GM18868 (cell line): ENCODE measurements around the gene TARP.
A peak's percentile ranks its signal among the peaks of the same experiment; 100 is the strongest.

Experiments used
- ATAC-seq: cut with Tn5 transposase; IDR thresholded peaks from one replicate; pipeline ENCODE4 v1.9.1; 2021; ENCODE audit warnings: mild to moderate bottlenecking, moderate library complexity; ENCODE audit not compliant: unreplicated experiment

Gene TARP

GRCh38 chr7:38273286-38273995, at the start of gene TARP:
TARP (minus strand) TSS chr7:38273636.
- ATAC-seq: no peak

DNA sequence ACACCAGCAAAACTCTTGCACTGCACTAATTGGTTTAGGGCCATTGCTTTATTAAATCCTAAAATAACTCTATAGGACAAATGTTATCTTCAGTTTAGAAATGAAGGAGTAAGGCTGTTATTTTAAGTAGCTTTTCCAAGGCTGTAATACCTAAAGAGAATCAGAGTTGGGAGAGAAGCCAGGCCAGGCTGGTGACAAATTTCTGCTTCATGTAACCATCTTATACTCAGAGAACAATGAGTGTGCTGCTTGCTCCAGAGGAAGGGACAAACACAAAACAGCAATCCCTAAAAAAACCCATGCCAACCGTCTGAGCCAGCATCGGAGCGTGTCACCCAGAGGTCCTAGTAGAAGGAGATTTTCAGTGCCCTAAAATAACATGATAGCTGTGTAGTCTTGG, 49.7 kb upstream of the TARP start:
- ATAC-seq: no peak

DNA sequence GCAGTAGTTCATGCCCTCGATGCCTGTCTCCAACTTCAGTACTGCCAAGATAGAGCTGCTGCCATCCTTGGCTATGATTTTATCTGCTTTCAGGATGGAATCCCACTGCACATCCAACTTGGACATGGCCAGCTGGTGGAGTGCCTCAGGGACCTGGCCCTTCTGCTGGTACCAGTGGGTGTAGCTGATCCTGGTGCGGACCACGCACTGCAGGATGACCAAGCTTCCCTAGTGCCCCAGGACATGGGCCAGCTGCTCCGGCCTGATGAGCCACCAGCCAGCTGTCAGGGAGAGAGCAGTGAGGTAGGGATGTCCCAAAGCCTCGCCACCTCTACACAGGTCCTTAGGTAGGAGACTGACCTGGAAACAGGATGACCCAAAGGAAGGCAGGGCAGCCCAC, 49.0 kb upstream of the TARP start:
- ATAC-seq: no peak

DNA sequence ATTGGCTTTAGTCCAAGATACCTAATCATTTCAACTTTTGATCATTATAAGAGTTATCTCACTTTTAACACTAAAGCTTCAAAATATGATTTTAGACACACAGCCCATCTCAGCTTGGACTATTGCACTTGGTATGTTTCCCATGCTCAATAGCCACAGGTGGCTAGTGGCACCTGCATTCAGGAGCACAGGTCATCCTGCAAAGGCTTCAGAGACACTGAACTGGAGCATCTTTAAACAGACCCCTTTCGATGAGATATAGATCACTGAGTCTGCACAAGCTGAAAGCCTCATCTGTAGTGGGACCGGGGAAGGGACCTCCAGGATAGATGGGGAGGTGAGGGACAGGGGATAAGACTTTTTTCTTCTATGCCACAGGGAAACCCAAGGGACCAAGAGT, 48.5 kb upstream of the TARP start:
- ATAC-seq: no peak

- no peak for ATAC-seq
These were observed 48.1 kb upstream of the TARP start for GRCh38 chr7:38321515-38321944.

- no peak for ATAC-seq
These were observed 47.6 kb upstream of the TARP start for GRCh38 chr7:38321050-38321449.

GRCh38 chr7:38319873-38320272, 46.4 kb upstream of the TARP start:
- no peak for ATAC-seq

- peak; percentile 79 for ATAC-seq
These were observed 45.5 kb upstream of the TARP start for GRCh38 chr7:38318803-38319416.

DNA sequence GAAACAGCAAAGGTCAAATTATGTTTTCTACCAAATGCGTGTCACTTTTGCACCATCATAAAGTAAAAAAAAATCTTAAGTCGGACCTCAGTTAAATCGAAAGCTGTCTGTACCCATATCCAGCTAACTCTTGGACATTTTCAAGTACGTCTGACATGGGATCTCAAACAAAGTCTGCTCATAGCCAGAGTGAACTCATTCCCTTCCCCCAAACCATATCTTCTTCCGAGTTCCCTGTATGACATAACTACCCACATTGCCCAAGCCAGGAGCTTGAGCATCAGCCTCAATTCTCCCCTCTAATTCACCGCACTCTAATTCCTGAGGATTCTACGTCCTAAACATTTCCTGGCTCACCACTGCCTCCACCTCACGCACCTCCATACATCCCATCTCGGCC, 44.8 kb upstream of the TARP start:
- ATAC-seq: no peak

DNA sequence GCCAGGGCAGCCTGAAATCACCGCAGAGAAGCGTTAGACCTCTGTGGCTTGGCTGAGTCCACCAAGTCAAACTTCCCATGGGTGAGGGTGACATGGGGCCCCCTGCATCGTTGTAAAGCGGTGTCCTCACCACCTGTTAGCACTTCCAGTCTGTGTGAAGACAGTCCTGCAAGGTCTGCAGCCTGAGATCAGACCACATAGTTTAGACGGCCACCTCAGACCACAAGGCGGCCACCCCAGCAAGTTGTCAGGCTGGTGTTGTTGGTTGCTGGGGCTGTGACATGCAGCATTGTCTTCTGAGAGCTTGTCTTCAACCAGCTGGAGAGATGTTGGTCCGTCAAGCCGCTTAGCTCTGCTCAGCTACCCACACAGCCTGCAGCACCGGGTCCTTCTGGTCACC, 44.1 kb upstream of the TARP start:
- ATAC-seq: no peak

GRCh38 chr7:38316733-38317360, 43.4 kb upstream of the TARP start:
- ATAC-seq: no peak

- ATAC-seq: no peak
These were observed 42.0 kb upstream of the TARP start for GRCh38 chr7:38315410-38315809.

DNA sequence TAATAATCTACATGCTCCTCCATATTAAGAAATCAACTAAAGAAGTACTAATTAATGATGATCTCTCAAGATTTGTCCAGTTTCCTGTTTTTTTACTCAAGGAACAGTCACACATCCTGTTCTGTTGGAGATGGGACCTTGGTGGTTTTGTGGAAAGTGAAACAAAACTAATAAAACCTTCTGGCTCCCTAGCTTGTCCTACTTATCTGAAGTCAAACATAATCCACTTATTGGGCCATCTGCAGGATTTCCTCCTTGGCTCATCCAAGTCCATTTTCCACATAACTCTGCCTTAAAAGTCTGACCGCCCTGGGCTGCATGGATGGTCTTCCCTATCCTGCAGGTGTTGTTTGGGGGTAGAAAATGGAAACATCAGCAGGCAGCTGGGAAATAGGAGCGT, 39.4 kb upstream of the TARP start:
- ATAC-seq: no peak

- ATAC-seq: no peak
These were observed 38.0 kb upstream of the TARP start for GRCh38 chr7:38311329-38311937.

DNA sequence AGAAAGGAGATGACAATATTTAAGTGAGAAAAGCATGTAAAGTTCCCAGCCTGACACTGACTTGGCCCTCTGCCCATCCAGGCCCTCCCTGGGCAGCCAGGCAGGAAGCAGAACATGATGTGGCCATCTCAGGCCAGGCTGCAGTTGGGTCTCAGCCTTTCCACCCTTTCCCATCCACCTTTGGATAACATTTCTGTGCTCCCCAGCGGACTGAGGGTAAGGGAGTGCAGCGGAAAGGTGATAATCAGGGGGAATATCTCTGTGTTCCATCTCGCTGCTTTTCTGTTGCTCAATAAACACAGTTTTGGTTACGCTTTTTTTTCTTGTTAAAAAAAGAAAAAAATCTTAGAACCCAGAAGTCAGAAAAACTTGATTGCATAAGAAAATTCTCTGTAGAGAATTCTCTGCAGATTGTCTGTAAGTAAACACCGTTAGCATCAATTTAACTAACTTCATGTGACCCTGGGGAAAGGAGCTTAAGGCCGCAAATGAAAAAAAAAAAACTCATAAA, 37.2 kb upstream of the TARP start:
- ATAC-seq: no peak

GRCh38 chr7:38309555-38309954, 36.1 kb upstream of the TARP start:
- no peak for ATAC-seq

- ATAC-seq: no peak
These were observed 34.7 kb upstream of the TARP start for GRCh38 chr7:38308140-38308539.

DNA sequence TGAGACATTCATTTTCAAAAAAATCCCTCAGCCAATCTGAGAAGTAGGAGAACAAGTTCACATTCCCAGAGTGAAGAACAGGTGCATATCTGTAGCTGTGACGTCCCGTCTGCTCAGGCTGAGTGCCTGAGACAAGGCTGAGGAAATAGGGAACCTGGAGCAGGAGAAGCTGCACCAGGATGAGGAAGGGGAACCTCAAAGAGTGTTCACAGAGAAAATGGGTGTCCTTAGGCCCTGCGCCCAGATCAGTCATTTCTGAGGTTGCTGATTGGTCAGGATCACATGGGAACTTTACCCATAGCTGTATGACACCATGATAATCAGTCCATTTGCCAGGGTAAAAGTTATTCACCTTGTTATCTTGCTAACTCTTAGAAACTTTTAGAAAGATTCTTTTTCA, 34.2 kb upstream of the TARP start:
- ATAC-seq: no peak

DNA sequence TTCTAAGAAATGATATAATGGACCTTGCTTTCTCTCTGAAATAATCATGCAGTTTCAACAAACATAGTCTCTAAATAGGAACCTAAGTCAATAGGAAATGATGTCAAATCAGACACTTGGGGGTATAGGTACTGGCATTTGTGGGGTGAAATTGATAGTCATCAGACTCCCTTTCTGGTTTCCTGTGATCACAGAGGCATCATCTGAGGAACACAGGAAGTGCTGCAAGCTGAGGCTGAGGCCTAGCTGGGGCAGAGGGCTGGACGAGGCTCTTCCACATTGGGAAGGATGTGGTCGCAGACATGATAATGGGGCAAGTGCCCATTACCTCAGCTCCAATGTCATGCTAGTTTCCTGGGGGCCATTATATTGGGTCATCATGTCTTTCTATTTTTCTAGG, 33.5 kb upstream of the TARP start:
- ATAC-seq: no peak

GRCh38 chr7:38306171-38306570, 32.7 kb upstream of the TARP start:
- no peak for ATAC-seq

- no peak for ATAC-seq
These were observed 30.4 kb upstream of the TARP start for GRCh38 chr7:38303866-38304265.

- ATAC-seq: no peak
These were observed 26.7 kb upstream of the TARP start for GRCh38 chr7:38300175-38300574.
